Measurements from ENCODE around the gene B3GALT2.
"Not testable (repeated sequence)": the region's sequence is repeated elsewhere in the genome, so short reads cannot be mapped to it uniquely, and the experiment has no call there.

Gene B3GALT2

GRCh38 chr1:193211539-193211938, 25.1 kb upstream of the B3GALT2 start:
- Histone ChIP-seq H3K27ac (ENCODE audit: insufficient read depth, low read depth, low read length, poor library complexity, severe bottlenecking) (no peak overlapping the region), H3K4me3 (ENCODE audit: insufficient read depth, low read depth, low read length) (no peak overlapping the region), H3K4me1 (ENCODE audit: control insufficient read depth, insufficient read depth, low read length) (no peaks in the 10 kb centered on the region), H3K27me3 (ENCODE audit: control insufficient read depth, insufficient read depth, low read length, poor library complexity, severe bottlenecking) (no peaks in the 10 kb centered on the region), H3K36me3 (ENCODE audit: control insufficient read depth, insufficient read depth, low read length) (peaks cover 5% of the 10 kb centered on the region), H3K9me3 (ENCODE audit: control insufficient read depth, low read length) (no peaks in the 10 kb centered on the region)
- 94 to 100% methylated on average over 1 of the region's 1 CpG for WGBS, 2 experiments

GRCh38 chr1:193210996-193211395, 24.6 kb upstream of the B3GALT2 start:
- H3K4me3 ChIP-seq (ENCODE audit: insufficient read depth, low read depth, low read length), result no peak overlapping the region
- WGBS, 2 experiments, result 97 to 99% methylated on average over 6 to 7 of the region's 7 CpGs
- H3K27me3 ChIP-seq (ENCODE audit: control insufficient read depth, insufficient read depth, low read length, poor library complexity, severe bottlenecking), result no peaks in the 10 kb centered on the region
- no peak overlapping the region for H3K27ac ChIP-seq (ENCODE audit: insufficient read depth, low read depth, low read length, poor library complexity, severe bottlenecking)
- H3K36me3 ChIP-seq (ENCODE audit: control insufficient read depth, insufficient read depth, low read length), result peaks cover 8% of the 10 kb centered on the region
- H3K9me3 ChIP-seq (ENCODE audit: control insufficient read depth, low read length), result no peaks in the 10 kb centered on the region
- H3K4me1 ChIP-seq (ENCODE audit: control insufficient read depth, insufficient read depth, low read length), result no peaks in the 10 kb centered on the region

- no peaks in the 10 kb centered on the region for H3K9me3 ChIP-seq (ENCODE audit: control insufficient read depth, low read length)
- no peaks in the 10 kb centered on the region for H3K27me3 ChIP-seq (ENCODE audit: control insufficient read depth, insufficient read depth, low read length, poor library complexity, severe bottlenecking)
- H3K36me3 ChIP-seq (ENCODE audit: control insufficient read depth, insufficient read depth, low read length), result peaks cover 4% of the 10 kb centered on the region
- WGBS, 2 experiments, result 86 to 94% methylated on average over 1 to 2 of the region's 2 CpGs
- no peak overlapping the region for H3K4me3 ChIP-seq (ENCODE audit: insufficient read depth, low read depth, low read length)
- no peaks in the 10 kb centered on the region for H3K4me1 ChIP-seq (ENCODE audit: control insufficient read depth, insufficient read depth, low read length)
- no peak overlapping the region for H3K27ac ChIP-seq (ENCODE audit: insufficient read depth, low read depth, low read length, poor library complexity, severe bottlenecking)
These were observed 14.6 kb upstream of the B3GALT2 start for GRCh38 chr1:193201021-193201420.

GRCh38 chr1:193199940-193200339, 13.5 kb upstream of the B3GALT2 start:
- Histone ChIP-seq H3K27ac (ENCODE audit: insufficient read depth, low read depth, low read length, poor library complexity, severe bottlenecking) (no peak overlapping the region), H3K4me3 (ENCODE audit: insufficient read depth, low read depth, low read length) (no peak overlapping the region), H3K27me3 (ENCODE audit: control insufficient read depth, insufficient read depth, low read length, poor library complexity, severe bottlenecking) (no peaks in the 10 kb centered on the region), H3K36me3 (ENCODE audit: control insufficient read depth, insufficient read depth, low read length) (no peaks in the 10 kb centered on the region), H3K9me3 (ENCODE audit: control insufficient read depth, low read length) (no peaks in the 10 kb centered on the region), H3K4me1 (ENCODE audit: control insufficient read depth, insufficient read depth, low read length) (no peaks in the 10 kb centered on the region)
- WGBS, 2 experiments, result 89 to 97% methylated on average over 3 to 4 of the region's 4 CpGs

- peaks cover 8% of the 10 kb centered on the region for H3K36me3 ChIP-seq (ENCODE audit: control insufficient read depth, insufficient read depth, low read length)
- 94 to 95% methylated on average over 8 of the region's 8 CpGs for WGBS, 2 experiments
- no peaks in the 10 kb centered on the region for H3K4me1 ChIP-seq (ENCODE audit: control insufficient read depth, insufficient read depth, low read length)
- H3K27ac ChIP-seq (ENCODE audit: insufficient read depth, low read depth, low read length, poor library complexity, severe bottlenecking), result no peak overlapping the region
- H3K9me3 ChIP-seq (ENCODE audit: control insufficient read depth, low read length), result no peaks in the 10 kb centered on the region
- H3K27me3 ChIP-seq (ENCODE audit: control insufficient read depth, insufficient read depth, low read length, poor library complexity, severe bottlenecking), result no peaks in the 10 kb centered on the region
- H3K4me3 ChIP-seq (ENCODE audit: insufficient read depth, low read depth, low read length), result no peak overlapping the region
These were observed 6.2 kb upstream of the B3GALT2 start for GRCh38 chr1:193192586-193192985.

- H3K27me3 ChIP-seq (ENCODE audit: control insufficient read depth, insufficient read depth, low read length, poor library complexity, severe bottlenecking), result no peaks in the 10 kb centered on the region
- no peaks in the 10 kb centered on the region for H3K9me3 ChIP-seq (ENCODE audit: control insufficient read depth, low read length)
- no peak overlapping the region for H3K4me3 ChIP-seq (ENCODE audit: insufficient read depth, low read depth, low read length)
- peaks cover 9% of the 10 kb centered on the region for H3K4me1 ChIP-seq (ENCODE audit: control insufficient read depth, insufficient read depth, low read length)
- H3K27ac ChIP-seq (ENCODE audit: insufficient read depth, low read depth, low read length, poor library complexity, severe bottlenecking), result no peak overlapping the region
- peaks cover 8% of the 10 kb centered on the region for H3K36me3 ChIP-seq (ENCODE audit: control insufficient read depth, insufficient read depth, low read length)
These were observed 3.8 kb upstream of the B3GALT2 start for GRCh38 chr1:193190096-193190744.

GRCh38 chr1:193189442-193190095, 3.2 kb upstream of the B3GALT2 start:
- WGBS, 2 experiments, result 97% methylated on average over 3 of the region's 3 CpGs
- H3K4me3 ChIP-seq (ENCODE audit: insufficient read depth, low read depth, low read length), result no peak overlapping the region
- no peaks in the 10 kb centered on the region for H3K9me3 ChIP-seq (ENCODE audit: control insufficient read depth, low read length)
- no peak overlapping the region for H3K27ac ChIP-seq (ENCODE audit: insufficient read depth, low read depth, low read length, poor library complexity, severe bottlenecking)
- peaks cover 8% of the 10 kb centered on the region for H3K36me3 ChIP-seq (ENCODE audit: control insufficient read depth, insufficient read depth, low read length)
- H3K27me3 ChIP-seq (ENCODE audit: control insufficient read depth, insufficient read depth, low read length, poor library complexity, severe bottlenecking), result no peaks in the 10 kb centered on the region
- peaks cover 9% of the 10 kb centered on the region for H3K4me1 ChIP-seq (ENCODE audit: control insufficient read depth, insufficient read depth, low read length)

GRCh38 chr1:193188915-193189314, 2.5 kb upstream of the B3GALT2 start:
- not testable (repeated sequence) for H3K36me3 ChIP-seq (ENCODE audit: control insufficient read depth, insufficient read depth, low read length); H3K27me3 ChIP-seq (ENCODE audit: control insufficient read depth, insufficient read depth, low read length, poor library complexity, severe bottlenecking); H3K9me3 ChIP-seq (ENCODE audit: control insufficient read depth, low read length); H3K27ac ChIP-seq (ENCODE audit: insufficient read depth, low read depth, low read length, poor library complexity, severe bottlenecking); H3K4me1 ChIP-seq (ENCODE audit: control insufficient read depth, insufficient read depth, low read length); H3K4me3 ChIP-seq (ENCODE audit: insufficient read depth, low read depth, low read length)
- 91 to 93% methylated on average over 7 of the region's 7 CpGs for WGBS, 2 experiments

GRCh38 chr1:193187114-193187513, 701 bp upstream of the B3GALT2 start:
- Histone ChIP-seq H3K27me3 (ENCODE audit: control insufficient read depth, insufficient read depth, low read length, poor library complexity, severe bottlenecking) (no peaks in the 10 kb centered on the region), H3K27ac (ENCODE audit: insufficient read depth, low read depth, low read length, poor library complexity, severe bottlenecking) (no peak overlapping the region), H3K9me3 (ENCODE audit: control insufficient read depth, low read length) (no peaks in the 10 kb centered on the region), H3K4me1 (ENCODE audit: control insufficient read depth, insufficient read depth, low read length) (peaks cover 9% of the 10 kb centered on the region), H3K36me3 (ENCODE audit: control insufficient read depth, insufficient read depth, low read length) (peaks cover 3% of the 10 kb centered on the region), H3K4me3 (ENCODE audit: insufficient read depth, low read depth, low read length) (no peak overlapping the region)
- no CpG with 5 or more reads among the region's 1 CpG for WGBS, 2 experiments

- 63% methylated on average over 2 of the region's 2 CpGs; no CpG with 5 or more reads in 1 of the 2 experiments for WGBS, 2 experiments
- H3K4me1 ChIP-seq (ENCODE audit: control insufficient read depth, insufficient read depth, low read length), result peaks cover 9% of the 10 kb centered on the region
- H3K36me3 ChIP-seq (ENCODE audit: control insufficient read depth, insufficient read depth, low read length), result no peaks in the 10 kb centered on the region
- H3K27ac ChIP-seq (ENCODE audit: insufficient read depth, low read depth, low read length, poor library complexity, severe bottlenecking), result no peak overlapping the region
- H3K9me3 ChIP-seq (ENCODE audit: control insufficient read depth, low read length), result no peaks in the 10 kb centered on the region
- H3K27me3 ChIP-seq (ENCODE audit: control insufficient read depth, insufficient read depth, low read length, poor library complexity, severe bottlenecking), result no peaks in the 10 kb centered on the region
- no peak overlapping the region for H3K4me3 ChIP-seq (ENCODE audit: insufficient read depth, low read depth, low read length)
These were observed 1.2 kb downstream of the B3GALT2 start for GRCh38 chr1:193185211-193185610.
